GM19397 (cell line): ENCODE data around the gene PHKA2.
A peak's percentile ranks its signal among the peaks of the same experiment; 100 is the strongest.
"Not testable (repeated sequence)": the region's sequence is repeated elsewhere in the genome, so short reads cannot be mapped to it uniquely, and the experiment has no call there.

Experiments
- ATAC-seq: cut with Tn5 transposase; IDR thresholded peaks from one replicate; pipeline ENCODE4 v1.9.1; 2021; ENCODE audit warnings: mild to moderate bottlenecking, moderate library complexity; ENCODE audit not compliant: unreplicated experiment

Gene PHKA2

GRCh38 chrX:18873189-18873791 is 110.6 kb downstream of the PHKA2 start:
- no peak for ATAC-seq

- no peak for ATAC-seq
Observed at GRCh38 chrX:18872621-18873020, 111.3 kb downstream of the PHKA2 start.

GRCh38 chrX:18871970-18872369 is 111.9 kb downstream of the PHKA2 start:
- ATAC-seq = no peak

GRCh38 chrX:18871161-18871890 is 112.6 kb downstream of the PHKA2 start:
- ATAC-seq = no peak

GRCh38 chrX:18864390-18864920 is 119.5 kb downstream of the PHKA2 start:
- ATAC-seq = no peak

- ATAC-seq = no peak
Observed at GRCh38 chrX:18861511-18861910, 122.4 kb downstream of the PHKA2 start.

GRCh38 chrX:18856645-18856997 is 127.3 kb downstream of the PHKA2 start:
- no peak for ATAC-seq

GRCh38 chrX:18855919-18856644 is 127.8 kb downstream of the PHKA2 start:
- peak; percentile 79 for ATAC-seq

GRCh38 chrX:18847901-18848300 is 136.0 kb downstream of the PHKA2 start:
- ATAC-seq = not testable (repeated sequence)
